ENCODE data around the gene CXorf38. TPM values are rescaled to one million over a fixed set of nuclear protein-coding genes. Genes with fewer than 3 reads are reported as not detected.

The CXorf38 gene
- total and polyA plus RNA-seq, 2 donors: 13.4 to 14.9 TPM

- Histone ChIP-seq H3K4me1 (ENCODE audit: control insufficient read depth in 2 of 2, insufficient read depth in 2 of 2, low read length in 2 of 2) (peaks cover 4 to 12% of the 10 kb centered on the region in 2 donors), H3K27me3 (ENCODE audit: control insufficient read depth in 2 of 2, insufficient read depth in 1 of 2, low read length in 1 of 2) (peaks cover 0 to 6% of the 10 kb centered on the region in 2 donors), H3K9me3 (ENCODE audit: control insufficient read depth in 2 of 2, insufficient read depth in 1 of 2, low read length in 1 of 2) (no peaks in the 10 kb centered on the region), H3K27ac (ENCODE audit: low read depth in 1 of 2, low read length in 1 of 2) (peak overlapping the region in 1 of 2 donors; percentile 81), H3K36me3 (ENCODE audit: control insufficient read depth in 2 of 2, insufficient read depth in 2 of 2, low read length in 1 of 2) (no peaks in the 10 kb centered on the region), H3K4me3 (ENCODE audit: low read length in 2 of 2) (peak overlapping the region; percentile 73 to 74)
- peak in 2 of 9 donors; percentile 9 to 38 for DNase-seq (ENCODE audit: low read depth in 6 of 9, low spot score in 9 of 9)
- WGBS: 6% methylated on average over 15 of the region's 15 CpGs
Observed at GRCh38 chrX:40581336-40581920, 65.9 kb downstream of the CXorf38 start.

GRCh38 chrX:40580537-40581335 is 66.6 kb downstream of the CXorf38 start, which contains the start of gene ATP6AP2:
Gene ATP6AP2 (plus strand): TSS chrX:40580970. CDS start chrX:40581066, 96 bp downstream.
- Histone ChIP-seq H3K4me3 (ENCODE audit: low read length in 2 of 2) (peak within 1 kb of the TSS; percentile 73 to 74), H3K27ac (ENCODE audit: low read depth in 1 of 2, low read length in 1 of 2) (peak within 1 kb of the TSS; percentile 86 to 89), H3K36me3 (ENCODE audit: control insufficient read depth in 2 of 2, insufficient read depth in 2 of 2, low read length in 1 of 2) (no peaks in the 10 kb centered on the region), H3K27me3 (ENCODE audit: control insufficient read depth in 2 of 2, insufficient read depth in 1 of 2, low read length in 1 of 2) (peaks cover 0 to 6% of the 10 kb centered on the region in 2 donors), H3K9me3 (ENCODE audit: control insufficient read depth in 2 of 2, insufficient read depth in 1 of 2, low read length in 1 of 2) (no peaks in the 10 kb centered on the region), H3K4me1 (ENCODE audit: control insufficient read depth in 2 of 2, insufficient read depth in 2 of 2, low read length in 2 of 2) (peaks cover 4 to 12% of the 10 kb centered on the region in 2 donors)
- under 1% methylated on average over 89 of the region's 89 CpGs for WGBS
- peak; percentile 75 to 95 (median 85) for DNase-seq (ENCODE audit: low read depth in 6 of 9, low spot score in 9 of 9)

- no peaks in the 10 kb centered on the region for H3K9me3 ChIP-seq (ENCODE audit: control insufficient read depth in 2 of 2, insufficient read depth in 1 of 2, low read length in 1 of 2)
- H3K4me1 ChIP-seq (ENCODE audit: control insufficient read depth in 2 of 2, insufficient read depth in 2 of 2, low read length in 2 of 2): peaks cover 4 to 12% of the 10 kb centered on the region in 2 donors
- H3K4me3 ChIP-seq (ENCODE audit: low read length in 2 of 2): peak overlapping the region; percentile 73 to 74
- peak overlapping the region; percentile 86 to 89 for H3K27ac ChIP-seq (ENCODE audit: low read depth in 1 of 2, low read length in 1 of 2)
- H3K36me3 ChIP-seq (ENCODE audit: control insufficient read depth in 2 of 2, insufficient read depth in 2 of 2, low read length in 1 of 2): no peaks in the 10 kb centered on the region
- 23% methylated on average over 12 of the region's 12 CpGs for WGBS
- no peak for DNase-seq (ENCODE audit: low read depth in 6 of 9, low spot score in 9 of 9)
- peaks cover 0 to 6% of the 10 kb centered on the region in 2 donors for H3K27me3 ChIP-seq (ENCODE audit: control insufficient read depth in 2 of 2, insufficient read depth in 1 of 2, low read length in 1 of 2)
Observed at GRCh38 chrX:40579900-40580536, 67.3 kb downstream of the CXorf38 start.

GRCh38 chrX:40579141-40579540 is 68.2 kb downstream of the CXorf38 start:
- 49% methylated on average over 3 of the region's 3 CpGs for WGBS
- Histone ChIP-seq H3K9me3 (ENCODE audit: control insufficient read depth in 2 of 2, insufficient read depth in 1 of 2, low read length in 1 of 2) (no peaks in the 10 kb centered on the region), H3K27me3 (ENCODE audit: control insufficient read depth in 2 of 2, insufficient read depth in 1 of 2, low read length in 1 of 2) (peaks cover 0 to 6% of the 10 kb centered on the region in 2 donors), H3K27ac (ENCODE audit: low read depth in 1 of 2, low read length in 1 of 2) (no peak overlapping the region), H3K4me3 (ENCODE audit: low read length in 2 of 2) (no peak overlapping the region), H3K4me1 (ENCODE audit: control insufficient read depth in 2 of 2, insufficient read depth in 2 of 2, low read length in 2 of 2) (peaks cover 4 to 12% of the 10 kb centered on the region in 2 donors), H3K36me3 (ENCODE audit: control insufficient read depth in 2 of 2, insufficient read depth in 2 of 2, low read length in 1 of 2) (no peaks in the 10 kb centered on the region)
- no peak for DNase-seq (ENCODE audit: low read depth in 6 of 9, low spot score in 9 of 9)

- Histone ChIP-seq H3K27me3 (ENCODE audit: control insufficient read depth in 2 of 2, insufficient read depth in 1 of 2, low read length in 1 of 2) (peaks cover 0 to 6% of the 10 kb centered on the region in 2 donors), H3K9me3 (ENCODE audit: control insufficient read depth in 2 of 2, insufficient read depth in 1 of 2, low read length in 1 of 2) (no peaks in the 10 kb centered on the region), H3K27ac (ENCODE audit: low read depth in 1 of 2, low read length in 1 of 2) (no peak overlapping the region), H3K36me3 (ENCODE audit: control insufficient read depth in 2 of 2, insufficient read depth in 2 of 2, low read length in 1 of 2) (no peaks in the 10 kb centered on the region), H3K4me3 (ENCODE audit: low read length in 2 of 2) (no peak overlapping the region), H3K4me1 (ENCODE audit: control insufficient read depth in 2 of 2, insufficient read depth in 2 of 2, low read length in 2 of 2) (peaks cover 4 to 12% of the 10 kb centered on the region in 2 donors)
- 95% methylated on average over 7 of the region's 7 CpGs for WGBS
- DNase-seq (ENCODE audit: low read depth in 6 of 9, low spot score in 9 of 9): no peak
Observed at GRCh38 chrX:40578039-40578695, 69.2 kb downstream of the CXorf38 start.

Other genes with a start within 250 kb of the CXorf38 start
- 59.4 TPM for gene ATP6AP2, start 66.6 kb downstream of the CXorf38 start, total RNA-seq
- 141 TPM for gene ATP6AP2, start 66.6 kb downstream of the CXorf38 start, polyA plus RNA-seq
- not detected for gene MPC1L, start 24.1 kb downstream of the CXorf38 start, total RNA-seq
- 0.32 TPM for gene MPC1L, start 24.1 kb downstream of the CXorf38 start, polyA plus RNA-seq
- 16.1 TPM for gene MED14, start 88.0 kb upstream of the CXorf38 start, total RNA-seq
- gene MED14, start 88.0 kb upstream of the CXorf38 start, polyA plus RNA-seq: 22.4 TPM

All from thymus (tissue), 11 donors.